Ishikawa (cell line): ENCODE data around the gene CAPRIN1.

Source experiments
- CEBPB ChIP-seq: IDR thresholded peaks from 2 replicates; pipeline ENCODE4 v1.6.1; 2012
- CREB1 ChIP-seq: IDR thresholded peaks from 2 replicates; pipeline ENCODE4 v1.6.1; 2012; ENCODE audit warnings: low read depth
- EGR1 ChIP-seq: IDR thresholded peaks from 2 replicates; pipeline ENCODE4 v1.6.1; 2012
- EP300 ChIP-seq: IDR thresholded peaks from 2 replicates; pipeline ENCODE4 v1.6.1; 2012; ENCODE audit warnings: borderline replicate concordance
- FOXM1 ChIP-seq: IDR thresholded peaks from 2 replicates; pipeline ENCODE4 v1.6.1; 2012; ENCODE audit warnings: low read depth, borderline replicate concordance
- NFIC ChIP-seq: IDR thresholded peaks from 2 replicates; pipeline ENCODE4 v1.6.1; 2012
- RAD21 ChIP-seq: IDR thresholded peaks from 2 replicates; pipeline ENCODE4 v1.6.1; 2012; ENCODE audit warnings: low read depth
- TAF1 ChIP-seq: IDR thresholded peaks from 2 replicates; pipeline ENCODE4 v1.6.1; 2012; ENCODE audit warnings: low read depth, mild to moderate bottlenecking
- TCF12 ChIP-seq: IDR thresholded peaks from 2 replicates; pipeline ENCODE4 v1.6.1; 2012; ENCODE audit warnings: low read depth
- TEAD4 ChIP-seq: IDR thresholded peaks from 2 replicates; pipeline ENCODE4 v1.6.1; 2012
- YY1 ChIP-seq: IDR thresholded peaks from 2 replicates; pipeline ENCODE4 v1.6.1; 2012; ENCODE audit warnings: low read depth
- ZBTB7A ChIP-seq: IDR thresholded peaks from 2 replicates; pipeline ENCODE4 v1.6.1; 2012; ENCODE audit warnings: low read depth
- TF ChIP-seq, protein P1 (sequence below): IDR thresholded peaks from 2 replicates; pipeline ENCODE4 v1.6.1; 2012
- TF ChIP-seq, protein P2 (sequence below): IDR thresholded peaks from 2 replicates; pipeline ENCODE4 v1.6.1; 2012; ENCODE audit warnings: low read depth, mild to moderate bottlenecking
- TF ChIP-seq, protein P3 (sequence below): IDR thresholded peaks from 2 replicates; pipeline ENCODE4 v1.6.1; 2012

The CAPRIN1 gene

DNA sequence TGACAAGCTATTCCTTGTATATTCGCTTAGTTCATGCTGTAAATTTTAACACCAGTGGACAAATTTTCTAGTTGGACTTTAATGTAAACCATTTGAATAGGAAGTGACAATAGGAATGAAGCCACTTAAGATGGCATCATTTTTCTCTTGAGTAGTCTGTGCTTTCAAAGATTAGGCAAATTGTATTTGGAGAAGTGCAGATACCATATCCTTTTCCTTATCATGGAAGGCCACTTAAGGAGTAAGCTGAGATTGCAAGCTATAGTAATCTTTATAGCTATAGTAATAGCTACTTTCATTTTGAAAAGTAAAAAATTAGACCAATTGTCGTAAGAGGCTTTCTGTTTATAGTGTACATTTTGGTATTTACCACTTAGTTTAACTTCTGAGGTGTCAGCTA is 12.8 kb downstream of the CAPRIN1 start:
- TF ChIP-seq EP300 (no peak), NFIC (no peak), CEBPB (no peak), ZBTB7A (no peak), RAD21 (no peak), TAF1 (no peak), FOXM1 (no peak), EGR1 (no peak), TCF12 (no peak), YY1 (no peak), TEAD4 (no peak), CREB1 (no peak)
- TF ChIP-seq, protein P1, sequence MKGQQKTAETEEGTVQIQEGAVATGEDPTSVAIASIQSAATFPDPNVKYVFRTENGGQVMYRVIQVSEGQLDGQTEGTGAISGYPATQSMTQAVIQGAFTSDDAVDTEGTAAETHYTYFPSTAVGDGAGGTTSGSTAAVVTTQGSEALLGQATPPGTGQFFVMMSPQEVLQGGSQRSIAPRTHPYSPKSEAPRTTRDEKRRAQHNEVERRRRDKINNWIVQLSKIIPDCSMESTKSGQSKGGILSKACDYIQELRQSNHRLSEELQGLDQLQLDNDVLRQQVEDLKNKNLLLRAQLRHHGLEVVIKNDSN, result no peak
- TF ChIP-seq, protein P2, sequence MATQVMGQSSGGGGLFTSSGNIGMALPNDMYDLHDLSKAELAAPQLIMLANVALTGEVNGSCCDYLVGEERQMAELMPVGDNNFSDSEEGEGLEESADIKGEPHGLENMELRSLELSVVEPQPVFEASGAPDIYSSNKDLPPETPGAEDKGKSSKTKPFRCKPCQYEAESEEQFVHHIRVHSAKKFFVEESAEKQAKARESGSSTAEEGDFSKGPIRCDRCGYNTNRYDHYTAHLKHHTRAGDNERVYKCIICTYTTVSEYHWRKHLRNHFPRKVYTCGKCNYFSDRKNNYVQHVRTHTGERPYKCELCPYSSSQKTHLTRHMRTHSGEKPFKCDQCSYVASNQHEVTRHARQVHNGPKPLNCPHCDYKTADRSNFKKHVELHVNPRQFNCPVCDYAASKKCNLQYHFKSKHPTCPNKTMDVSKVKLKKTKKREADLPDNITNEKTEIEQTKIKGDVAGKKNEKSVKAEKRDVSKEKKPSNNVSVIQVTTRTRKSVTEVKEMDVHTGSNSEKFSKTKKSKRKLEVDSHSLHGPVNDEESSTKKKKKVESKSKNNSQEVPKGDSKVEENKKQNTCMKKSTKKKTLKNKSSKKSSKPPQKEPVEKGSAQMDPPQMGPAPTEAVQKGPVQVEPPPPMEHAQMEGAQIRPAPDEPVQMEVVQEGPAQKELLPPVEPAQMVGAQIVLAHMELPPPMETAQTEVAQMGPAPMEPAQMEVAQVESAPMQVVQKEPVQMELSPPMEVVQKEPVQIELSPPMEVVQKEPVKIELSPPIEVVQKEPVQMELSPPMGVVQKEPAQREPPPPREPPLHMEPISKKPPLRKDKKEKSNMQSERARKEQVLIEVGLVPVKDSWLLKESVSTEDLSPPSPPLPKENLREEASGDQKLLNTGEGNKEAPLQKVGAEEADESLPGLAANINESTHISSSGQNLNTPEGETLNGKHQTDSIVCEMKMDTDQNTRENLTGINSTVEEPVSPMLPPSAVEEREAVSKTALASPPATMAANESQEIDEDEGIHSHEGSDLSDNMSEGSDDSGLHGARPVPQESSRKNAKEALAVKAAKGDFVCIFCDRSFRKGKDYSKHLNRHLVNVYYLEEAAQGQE, result no peak
- TF ChIP-seq, protein P3, sequence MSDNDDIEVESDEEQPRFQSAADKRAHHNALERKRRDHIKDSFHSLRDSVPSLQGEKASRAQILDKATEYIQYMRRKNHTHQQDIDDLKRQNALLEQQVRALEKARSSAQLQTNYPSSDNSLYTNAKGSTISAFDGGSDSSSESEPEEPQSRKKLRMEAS, result no peak

DNA sequence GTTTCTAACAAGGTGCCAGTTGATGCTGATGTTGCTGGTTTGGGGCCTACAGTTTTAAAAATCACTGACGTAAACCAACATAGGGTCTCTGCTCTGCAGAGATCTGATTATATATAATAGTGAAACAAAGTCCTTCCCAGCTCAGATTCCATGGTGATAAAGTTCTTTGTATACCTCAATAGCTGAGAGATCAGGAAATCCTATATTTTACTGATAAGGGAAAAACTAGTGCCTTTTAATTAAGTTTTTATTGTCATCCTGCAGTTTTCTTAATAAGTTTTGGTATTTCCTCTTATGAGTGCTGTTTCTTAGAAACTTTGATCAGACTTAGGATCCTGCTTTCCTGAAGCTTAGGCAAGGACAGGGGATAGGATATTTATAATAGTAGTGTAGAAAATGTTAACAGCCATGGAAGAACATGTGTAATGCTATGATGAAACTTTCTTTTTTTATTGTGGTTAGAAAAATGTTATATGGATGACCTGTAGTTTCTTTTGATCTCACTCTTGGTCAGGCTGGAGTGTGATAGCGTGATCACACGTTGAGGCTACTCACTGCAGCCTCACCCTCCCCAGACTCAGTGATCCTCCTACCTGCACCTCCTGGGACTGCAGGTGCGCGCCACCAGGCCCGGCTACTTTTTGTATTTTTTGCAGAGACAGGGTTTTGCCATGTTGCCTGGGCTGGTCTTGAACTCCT is 14.1 kb downstream of the CAPRIN1 start:
- TF ChIP-seq, protein P2, result no peak
- no peak for TF ChIP-seq ZBTB7A
- TF ChIP-seq, protein P3, result no peak
- TF ChIP-seq YY1, result no peak
- TF ChIP-seq TCF12, result no peak
- TF ChIP-seq, protein P1, result no peak
- no peak for TF ChIP-seq TEAD4
- no peak for TF ChIP-seq EP300
- TF ChIP-seq EGR1, result no peak

DNA sequence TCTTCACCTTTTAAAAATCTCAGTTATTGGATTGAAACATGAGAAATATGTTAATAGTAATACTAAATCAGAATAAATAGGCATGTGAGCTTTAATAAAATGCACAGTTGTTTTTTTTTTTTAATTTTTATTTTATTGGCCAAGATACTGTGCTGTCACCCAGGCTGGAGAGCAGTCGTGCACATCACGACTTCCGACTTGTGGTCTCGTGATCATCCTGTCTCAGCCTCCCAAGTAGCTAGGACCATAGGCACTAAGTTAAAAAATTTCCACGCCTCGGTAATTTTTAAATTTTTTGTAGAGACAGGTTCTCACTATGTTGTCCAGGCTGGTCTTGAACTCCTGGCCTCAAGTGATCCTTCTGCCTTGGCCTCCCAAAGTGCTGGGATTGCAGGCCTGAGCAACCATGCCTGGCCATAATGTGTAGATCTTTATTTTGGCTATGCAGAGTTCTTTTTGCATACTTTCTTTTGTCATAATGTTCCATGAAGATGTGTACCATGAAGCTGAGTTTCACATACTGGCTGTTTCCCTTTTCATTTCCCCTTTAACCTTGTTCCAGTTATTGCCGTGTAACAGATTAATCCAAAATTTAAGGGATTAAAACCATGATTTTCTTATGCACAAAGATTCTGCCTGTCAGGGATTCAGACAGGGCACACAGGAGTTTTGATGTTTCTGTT is 16.0 kb downstream of the CAPRIN1 start:
- TF ChIP-seq RAD21, result no peak
- TF ChIP-seq FOXM1, result no peak
- no peak for TF ChIP-seq TAF1
- TF ChIP-seq EP300, result no peak
- TF ChIP-seq EGR1, result no peak
- TF ChIP-seq CREB1, result no peak
- no peak for TF ChIP-seq TCF12
- no peak for TF ChIP-seq NFIC
- no peak for TF ChIP-seq YY1
- no peak for TF ChIP-seq CEBPB
- TF ChIP-seq, protein P1, result no peak
- no peak for TF ChIP-seq TEAD4
- TF ChIP-seq, protein P3, result no peak
- TF ChIP-seq, protein P2, result no peak
- no peak for TF ChIP-seq ZBTB7A

DNA sequence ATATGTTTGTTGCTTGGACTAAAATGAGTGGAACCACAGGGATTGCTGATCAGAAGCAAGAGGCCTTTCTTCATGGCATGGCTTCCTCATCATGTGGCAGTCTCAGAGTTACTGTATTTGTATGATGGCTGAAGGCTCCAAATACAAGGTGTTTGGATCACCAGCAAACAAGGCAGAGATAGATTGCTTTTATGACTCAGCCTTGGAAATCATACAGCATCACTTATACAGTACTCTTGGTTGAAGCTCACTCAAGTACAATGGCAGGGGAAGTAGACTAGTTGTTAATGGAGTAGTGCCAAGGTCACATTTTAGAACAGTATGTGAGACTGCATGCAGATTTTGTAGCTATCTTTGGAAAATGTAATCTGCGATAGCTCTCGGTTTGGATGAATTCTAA is 16.6 kb downstream of the CAPRIN1 start:
- TF ChIP-seq TCF12, result no peak
- TF ChIP-seq, protein P1, result no peak
- TF ChIP-seq, protein P3, result no peak
- TF ChIP-seq, protein P2, result no peak
- no peak for TF ChIP-seq ZBTB7A
- no peak for TF ChIP-seq NFIC
- no peak for TF ChIP-seq TAF1
- no peak for TF ChIP-seq RAD21
- no peak for TF ChIP-seq EP300
- no peak for TF ChIP-seq CREB1
- no peak for TF ChIP-seq YY1
- no peak for TF ChIP-seq TEAD4
- TF ChIP-seq CEBPB, result no peak
- no peak for TF ChIP-seq EGR1
- no peak for TF ChIP-seq FOXM1
